Liver (tissue), 9 donors: ENCODE results near the gene GP1BB. TPM values are rescaled to one million over a fixed set of nuclear protein-coding genes. Genes with fewer than 3 reads are reported as not detected.

Source experiments
- DNase-seq: peaks from one replicate; pipeline ENCODE4 v3.0.0-alpha.2; 2017; ENCODE audit warnings: low spot score
- H3K27ac ChIP-seq, 2 donors: one replicate each; pipeline ENCODE4 v1.7.0; 2013; ENCODE audit warnings: inconsistent platforms in 2 of 2, low read length in 2 of 2, control low read depth in 1 of 2, low read depth in 1 of 2, mild to moderate bottlenecking in 1 of 2
- H3K27me3 ChIP-seq, 4 donors: one replicate each; pipeline versions ENCODE4 v1.6.1 to v1.7.0; 2013; ENCODE audit warnings: low read length in 3 of 4, inconsistent platforms in 1 of 4, mild to moderate bottlenecking in 1 of 4, moderate library complexity in 1 of 4; ENCODE audit not compliant: control insufficient read depth in 4 of 4, insufficient read depth in 4 of 4
- H3K36me3 ChIP-seq, 4 donors: one replicate each; pipeline versions ENCODE4 v1.6.1 to v1.7.0; 2013; ENCODE audit warnings: low read length in 3 of 4, mild to moderate bottlenecking in 3 of 4, low read depth in 1 of 4, moderate library complexity in 1 of 4; ENCODE audit not compliant: control insufficient read depth in 4 of 4, insufficient read depth in 3 of 4
- H3K4me1 ChIP-seq, 4 donors: one replicate each; pipeline versions ENCODE4 v1.6.1 to v1.7.0; 2013; ENCODE audit warnings: low read length in 3 of 4, mild to moderate bottlenecking in 3 of 4, moderate library complexity in 1 of 4; ENCODE audit not compliant: control insufficient read depth in 4 of 4, insufficient read depth in 4 of 4
- H3K4me3 ChIP-seq, 3 donors: one replicate each; pipeline versions ENCODE4 v1.6.1 to v1.7.0; 2013; ENCODE audit warnings: low read length in 3 of 3, control low read depth in 1 of 3, low read depth in 1 of 3, mild to moderate bottlenecking in 1 of 3
- H3K9ac ChIP-seq, 2 donors: one replicate each; pipeline ENCODE4 v1.7.0; 2013; ENCODE audit warnings: low read length in 2 of 2, mild to moderate bottlenecking in 2 of 2, moderate library complexity in 2 of 2, control low read depth in 1 of 2, low read depth in 1 of 2
- H3K9me3 ChIP-seq, 4 donors: one replicate each; pipeline versions ENCODE4 v1.6.1 to v1.7.0; 2013; ENCODE audit warnings: low read length in 3 of 4; ENCODE audit not compliant: control insufficient read depth in 4 of 4
- ATF3 ChIP-seq: IDR thresholded peaks from 2 replicates; pipeline ENCODE4 v1.6.1; 2016; ENCODE audit warnings: antibody characterized with exemption
- CTCF ChIP-seq: fragments of 150-350 bp; IDR thresholded peaks from 2 replicates; pipeline ENCODE4 v1.5.1; 2017; ENCODE audit warnings: improper control_type of control experiment, low read depth, low read length; ENCODE audit not compliant: missing input control
- EGR1 ChIP-seq, 2 donors: IDR thresholded peaks; 2 replicates each; pipeline ENCODE4 v1.6.1; 2016 to 2018; ENCODE audit warnings: antibody characterized with exemption in 2 of 2, low read depth in 2 of 2
- FOXA1 ChIP-seq: IDR thresholded peaks from 2 replicates; pipeline ENCODE4 v1.6.1; 2016; ENCODE audit warnings: antibody characterized with exemption
- FOXA2 ChIP-seq: IDR thresholded peaks from 2 replicates; pipeline ENCODE4 v1.6.1; 2016; ENCODE audit warnings: antibody characterized with exemption
- GABPA ChIP-seq, 2 donors: IDR thresholded peaks in 1 of 2; conservative IDR thresholded peaks in 1 of 2; 2 replicates each; pipeline ENCODE4 v1.6.1; 2016; ENCODE audit warnings: antibody characterized with exemption in 2 of 2, mild to moderate bottlenecking in 1 of 2, moderate library complexity in 1 of 2
- HNF4A ChIP-seq, 2 donors: conservative IDR thresholded peaks; 2 replicates each; pipeline ENCODE4 v1.6.1; 2016; ENCODE audit warnings: antibody characterized with exemption in 2 of 2, mild to moderate bottlenecking in 2 of 2
- HNF4G ChIP-seq: IDR thresholded peaks from 2 replicates; pipeline ENCODE4 v1.6.1; 2016; ENCODE audit warnings: antibody characterized with exemption
- JUND ChIP-seq, 2 donors: IDR thresholded peaks; 2 replicates each; pipeline ENCODE4 v1.6.1; 2016; ENCODE audit warnings: antibody characterized with exemption in 2 of 2
- MAX ChIP-seq: IDR thresholded peaks from 2 replicates; pipeline ENCODE4 v1.6.1; 2016; ENCODE audit warnings: antibody characterized with exemption
- NR2F2 ChIP-seq: IDR thresholded peaks from 2 replicates; pipeline ENCODE4 v1.6.1; 2016; ENCODE audit warnings: antibody characterized with exemption
- RAD21 ChIP-seq, 2 donors: IDR thresholded peaks; 2 replicates each; pipeline ENCODE4 v1.6.1; 2016; ENCODE audit warnings: antibody characterized with exemption in 2 of 2, mild to moderate bottlenecking in 2 of 2
- REST ChIP-seq: IDR thresholded peaks from 2 replicates; pipeline ENCODE4 v1.6.1; 2016; ENCODE audit warnings: antibody characterized with exemption, mild to moderate bottlenecking
- RXRA ChIP-seq, 2 donors: IDR thresholded peaks; 2 replicates each; pipeline ENCODE4 v1.6.1; 2017 to 2018; ENCODE audit warnings: antibody characterized with exemption in 2 of 2, mild to moderate bottlenecking in 1 of 2
- SP1 ChIP-seq: IDR thresholded peaks from 2 replicates; pipeline ENCODE4 v1.6.1; 2018; ENCODE audit warnings: antibody characterized with exemption, mild to moderate bottlenecking
- TAF1 ChIP-seq: conservative IDR thresholded peaks from 2 replicates; pipeline ENCODE4 v1.6.1; 2016; ENCODE audit warnings: antibody characterized with exemption, mild to moderate bottlenecking
- YY1 ChIP-seq: IDR thresholded peaks from 2 replicates; pipeline ENCODE4 v1.6.1; 2016; ENCODE audit warnings: antibody characterized with exemption, mild to moderate bottlenecking
- ZBTB33 ChIP-seq: IDR thresholded peaks from 2 replicates; pipeline ENCODE4 v1.6.1; 2016; ENCODE audit warnings: antibody characterized with exemption
- WGBS: extraction: QIAGEN DNeasy Blood & Tissue Kit; methylation state at CpG from one replicate; pipeline ENCODE4 v1.1.7; 2013; 5-methylcytosine and 5-hydroxymethylcytosine counted together
- polyA plus RNA-seq, 2 donors: library from polyadenylated mRNA; stranded (reverse) in 1 of 2; unstranded in 1 of 2; fragments of 200-250 nt in 1 of 2; fragments of >200 nt in 1 of 2; fragmentation: Nextera tagmentation in 1 of 2; extraction: Ambion mirVana in 1 of 2; gene quantifications; one replicate each; pipeline versions ENCODE4 v1.2.1 to v1.2.3, GENCODE V29; 2013 to 2015
- total RNA-seq, 2 donors: library from RNA; depleted of rRNA; stranded (reverse); fragments of >200 nt; gene quantifications; one replicate each; pipeline ENCODE4 v1.2.3, GENCODE V29; 2014
- donor health status: healthy.
- donor health status: healthy.
- donor health status: healthy.
- donor health status: healthy.
- donor health status: healthy.

The GP1BB gene
- total and polyA plus RNA-seq, 4 donors = 0.38 to 5.7 (median 0.51) TPM; not detected in 1

- whole genome bisulfite sequencing = 80% methylated on average over 34 of the region's 34 CpGs
- H3K9me3 ChIP-seq = no peaks in the 10 kb centered on the region
- H3K4me1 ChIP-seq = peaks cover 5 to 38% (median 8%) of the 10 kb centered on the region in 4 donors
- no peak overlapping the region for H3K27ac ChIP-seq
- DNase-seq = no peak
- no peak overlapping the region for H3K9ac ChIP-seq
- no peak overlapping the region for H3K4me3 ChIP-seq
- peaks cover 3 to 15% (median 7%) of the 10 kb centered on the region in 4 donors for H3K27me3 ChIP-seq
- TF ChIP-seq EGR1 (IDR thresholded peaks at IDR 0.05; ENCODE audit: low read depth in 2 of 2) (no peak), YY1 (no peak), FOXA2 (no peak), JUND (IDR thresholded peaks at IDR 0.05) (no peak), HNF4A (conservative IDR thresholded peaks at IDR 0.05) (no peak)
- peaks cover 0 to 1% (median 0%) of the 10 kb centered on the region in 4 donors for H3K36me3 ChIP-seq
Measured at GRCh38 chr22:19762568-19763457, 39.5 kb downstream of the GP1BB start.

GRCh38 chr22:19763458-19764298 lies 40.3 kb downstream of the GP1BB start:
- Histone ChIP-seq H3K4me3 (no peak overlapping the region), H3K27me3 (peaks cover 8 to 13% (median 10%) of the 10 kb centered on the region in 4 donors), H3K4me1 (peaks cover 5 to 43% (median 8%) of the 10 kb centered on the region in 4 donors), H3K9me3 (no peaks in the 10 kb centered on the region), H3K27ac (no peak overlapping the region), H3K9ac (no peak overlapping the region), H3K36me3 (peaks cover 0 to 1% (median 0%) of the 10 kb centered on the region in 4 donors)
- WGBS = 57% methylated on average over 39 of the region's 39 CpGs
- no peak for TF ChIP-seq JUND (IDR thresholded peaks at IDR 0.05)
- no peak for TF ChIP-seq YY1
- no peak for TF ChIP-seq EGR1 (IDR thresholded peaks at IDR 0.05; ENCODE audit: low read depth in 2 of 2)
- TF ChIP-seq FOXA1 = no peak
- TF ChIP-seq MAX = no peak
- TF ChIP-seq CTCF = no peak
- TF ChIP-seq GABPA (IDR thresholded peaks at IDR 0.05 in 1 of 2, conservative IDR thresholded peaks at IDR 0.05 in 1 of 2) = no peak
- no peak for TF ChIP-seq RAD21 (IDR thresholded peaks at IDR 0.05)
- no peak for TF ChIP-seq ATF3
- no peak for TF ChIP-seq ZBTB33
- no peak for TF ChIP-seq FOXA2
- no peak for TF ChIP-seq HNF4G
- no peak for TF ChIP-seq HNF4A (conservative IDR thresholded peaks at IDR 0.05)
- TF ChIP-seq REST = no peak
- TF ChIP-seq SP1 = no peak
- TF ChIP-seq NR2F2 = no peak
- no peak for TF ChIP-seq TAF1
- no peak for TF ChIP-seq RXRA (IDR thresholded peaks at IDR 0.05)
- DNase-seq = no peak
